ENCODE data around the gene SLC25A22.

The SLC25A22 gene

GRCh38 chr11:798093-798713, at the start of gene SLC25A22:
TSS of gene SLC25A22 (minus strand) at chr11:798281. CDS start at chr11:795006, 3,275 bp downstream.
- DNase-seq (ENCODE audit: low read depth) = peak; percentile 63

- DNase-seq (ENCODE audit: low read depth) = no peak
Measured at GRCh38 chr11:847876-848275, 49.8 kb upstream of the SLC25A22 start.

GRCh38 chr11:846496-847098, 48.5 kb upstream of the SLC25A22 start:
- no peak for DNase-seq (ENCODE audit: low read depth)

GRCh38 chr11:845872-846495, 47.9 kb upstream of the SLC25A22 start:
- DNase-seq (ENCODE audit: low read depth) = no peak

- no peak for DNase-seq (ENCODE audit: low read depth)
Measured at GRCh38 chr11:844693-845644, 46.9 kb upstream of the SLC25A22 start.

GRCh38 chr11:843818-844692, 46.0 kb upstream of the SLC25A22 start:
- DNase-seq (ENCODE audit: low read depth) = no peak

GRCh38 chr11:843086-843734, 45.1 kb upstream of the SLC25A22 start:
- no peak for DNase-seq (ENCODE audit: low read depth)

- peak; percentile 70 for DNase-seq (ENCODE audit: low read depth)
Measured at GRCh38 chr11:842370-843002, 44.4 kb upstream of the SLC25A22 start, which contains the start of the genes POLR2L and TSPAN4. TSS of gene POLR2L (minus strand) at chr11:842529. CDS start at chr11:842508, 21 bp downstream. TSS of gene TSPAN4 (plus strand) at chr11:842852. CDS start at chr11:850305, 7,453 bp downstream.

GRCh38 chr11:841981-842369, 43.9 kb upstream of the SLC25A22 start:
- DNase-seq (ENCODE audit: low read depth) = no peak

- DNase-seq (ENCODE audit: low read depth) = no peak
Measured at GRCh38 chr11:839875-840617, 42.0 kb upstream of the SLC25A22 start.

- no peak for DNase-seq (ENCODE audit: low read depth)
Measured at GRCh38 chr11:839280-839623, 41.2 kb upstream of the SLC25A22 start.

- no peak for DNase-seq (ENCODE audit: low read depth)
Measured at GRCh38 chr11:838441-839279, 40.6 kb upstream of the SLC25A22 start.

- no peak for DNase-seq (ENCODE audit: low read depth)
Measured at GRCh38 chr11:837990-838307, 39.9 kb upstream of the SLC25A22 start.

GRCh38 chr11:837189-837989, 39.3 kb upstream of the SLC25A22 start:
- no peak for DNase-seq (ENCODE audit: low read depth)

GRCh38 chr11:836700-837099, 38.6 kb upstream of the SLC25A22 start:
- no peak for DNase-seq (ENCODE audit: low read depth)

GRCh38 chr11:836274-836673, 38.2 kb upstream of the SLC25A22 start:
- DNase-seq (ENCODE audit: low read depth) = no peak

- DNase-seq (ENCODE audit: low read depth) = no peak
Measured at GRCh38 chr11:834371-835316, 36.6 kb upstream of the SLC25A22 start.

Measured in stimulated activated CD8-positive, alpha-beta memory T cell treated with anti-CD3 and anti-CD28 coated beads, Interleukin-7, amount 100 ng/mL, for 24 hours (primary cell).